ENCODE results near the gene RBM19.
"Not testable (repeated sequence)": the region's sequence is repeated elsewhere in the genome, so short reads cannot be mapped to it uniquely, and the experiment has no call there.

Gene RBM19

DNA sequence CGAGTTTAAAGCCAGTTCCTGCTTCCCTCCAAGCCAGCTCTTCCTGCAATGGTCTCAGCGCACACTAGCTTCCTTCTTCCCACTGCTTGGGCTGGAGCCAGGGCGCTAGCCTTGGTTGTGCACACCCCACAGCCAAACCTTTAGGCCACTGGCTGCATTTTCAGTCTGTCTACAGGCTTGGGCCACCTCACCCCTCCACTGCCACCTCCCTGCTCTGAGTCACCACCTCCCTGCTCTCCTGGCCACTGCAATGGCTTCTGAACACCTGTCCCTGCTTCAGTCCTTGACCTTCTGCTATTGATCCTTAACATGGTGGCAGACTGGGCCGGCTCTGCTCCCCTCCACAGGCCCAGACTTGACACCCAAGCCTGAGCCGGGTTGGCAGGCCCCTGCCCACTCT, 151.1 kb downstream of the RBM19 start:
- TF ChIP-seq GABPA (IDR thresholded peaks at IDR 0.05; ENCODE audit: low read depth) (no peak), POLR2AphosphoS5 (IDR thresholded peaks at IDR 0.05; ENCODE audit: low read depth) (no peak), REST (IDR thresholded peaks at IDR 0.05; ENCODE audit: insufficient replicate concordance, low read depth) (no peak), SPI1 (IDR thresholded peaks at IDR 0.05; ENCODE audit: borderline replicate concordance, low read depth) (no peak)
- TF ChIP-seq, protein P1, sequence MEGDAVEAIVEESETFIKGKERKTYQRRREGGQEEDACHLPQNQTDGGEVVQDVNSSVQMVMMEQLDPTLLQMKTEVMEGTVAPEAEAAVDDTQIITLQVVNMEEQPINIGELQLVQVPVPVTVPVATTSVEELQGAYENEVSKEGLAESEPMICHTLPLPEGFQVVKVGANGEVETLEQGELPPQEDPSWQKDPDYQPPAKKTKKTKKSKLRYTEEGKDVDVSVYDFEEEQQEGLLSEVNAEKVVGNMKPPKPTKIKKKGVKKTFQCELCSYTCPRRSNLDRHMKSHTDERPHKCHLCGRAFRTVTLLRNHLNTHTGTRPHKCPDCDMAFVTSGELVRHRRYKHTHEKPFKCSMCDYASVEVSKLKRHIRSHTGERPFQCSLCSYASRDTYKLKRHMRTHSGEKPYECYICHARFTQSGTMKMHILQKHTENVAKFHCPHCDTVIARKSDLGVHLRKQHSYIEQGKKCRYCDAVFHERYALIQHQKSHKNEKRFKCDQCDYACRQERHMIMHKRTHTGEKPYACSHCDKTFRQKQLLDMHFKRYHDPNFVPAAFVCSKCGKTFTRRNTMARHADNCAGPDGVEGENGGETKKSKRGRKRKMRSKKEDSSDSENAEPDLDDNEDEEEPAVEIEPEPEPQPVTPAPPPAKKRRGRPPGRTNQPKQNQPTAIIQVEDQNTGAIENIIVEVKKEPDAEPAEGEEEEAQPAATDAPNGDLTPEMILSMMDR (IDR thresholded peaks at IDR 0.05; ENCODE audit: insufficient read depth, low read length), result no peak
- no peaks in the 10 kb centered on the region for H3K27me3 ChIP-seq (ENCODE audit: insufficient read depth, poor library complexity, severe bottlenecking)
- H3K27ac ChIP-seq (replicated peaks), result no peak overlapping the region
- DNase-seq (ENCODE audit: low read depth in 1 of 2, low spot score in 1 of 2), result no peak
- H3K4me3 ChIP-seq (replicated peaks; ENCODE audit: insufficient read depth, low read length), result no peak overlapping the region

DNA sequence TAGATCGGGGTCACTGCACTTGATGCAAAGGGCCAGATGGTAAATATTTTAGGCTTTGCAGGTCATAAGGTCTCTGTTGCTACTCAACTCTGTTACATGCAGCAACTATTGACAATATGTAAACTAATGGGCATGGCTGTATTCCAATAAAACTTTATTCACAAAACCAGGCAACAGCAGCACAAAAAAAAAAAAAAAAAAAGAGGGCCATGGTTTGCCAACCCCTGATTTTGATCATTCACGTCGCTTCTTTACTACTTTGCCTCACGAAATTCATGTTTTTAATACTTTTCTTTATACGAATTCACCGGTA, 152.9 kb downstream of the RBM19 start:
- Histone ChIP-seq H3K27me3 (ENCODE audit: insufficient read depth, poor library complexity, severe bottlenecking) (no peaks in the 10 kb centered on the region), H3K27ac (replicated peaks) (no peak overlapping the region), H3K4me3 (replicated peaks; ENCODE audit: insufficient read depth, low read length) (no peak overlapping the region)
- TF ChIP-seq REST (IDR thresholded peaks at IDR 0.05; ENCODE audit: insufficient replicate concordance, low read depth) (no peak), POLR2AphosphoS5 (IDR thresholded peaks at IDR 0.05; ENCODE audit: low read depth) (no peak), GABPA (IDR thresholded peaks at IDR 0.05; ENCODE audit: low read depth) (no peak), SPI1 (IDR thresholded peaks at IDR 0.05; ENCODE audit: borderline replicate concordance, low read depth) (no peak)
- TF ChIP-seq, protein P1 (IDR thresholded peaks at IDR 0.05; ENCODE audit: insufficient read depth, low read length), result no peak
- DNase-seq (ENCODE audit: low read depth in 1 of 2, low spot score in 1 of 2), result no peak

- no peak overlapping the region for H3K4me3 ChIP-seq (replicated peaks; ENCODE audit: insufficient read depth, low read length)
- no peak for DNase-seq (ENCODE audit: low read depth in 1 of 2, low spot score in 1 of 2)
- H3K27ac ChIP-seq (replicated peaks), result no peak overlapping the region
- no peak for TF ChIP-seq GABPA (IDR thresholded peaks at IDR 0.05; ENCODE audit: low read depth)
- no peak for TF ChIP-seq POLR2AphosphoS5 (IDR thresholded peaks at IDR 0.05; ENCODE audit: low read depth)
- no peak for TF ChIP-seq SPI1 (IDR thresholded peaks at IDR 0.05; ENCODE audit: borderline replicate concordance, low read depth)
- TF ChIP-seq, protein P1 (IDR thresholded peaks at IDR 0.05; ENCODE audit: insufficient read depth, low read length), result no peak
- no peak for TF ChIP-seq REST (IDR thresholded peaks at IDR 0.05; ENCODE audit: insufficient replicate concordance, low read depth)
- H3K27me3 ChIP-seq (ENCODE audit: insufficient read depth, poor library complexity, severe bottlenecking), result no peaks in the 10 kb centered on the region
These were observed 153.5 kb downstream of the RBM19 start for GRCh38 chr12:113812411-113813228.

GRCh38 chr12:113809462-113810220, 156.5 kb downstream of the RBM19 start:
- H3K27ac ChIP-seq (replicated peaks); H3K4me3 ChIP-seq (replicated peaks; ENCODE audit: insufficient read depth, low read length); DNase-seq (ENCODE audit: low read depth in 1 of 2, low spot score in 1 of 2); H3K27me3 ChIP-seq (ENCODE audit: insufficient read depth, poor library complexity, severe bottlenecking): not testable (repeated sequence)

Measured in HL-60 (cell line).